A673 (cell line): ENCODE results near the gene GLI3. TPM values are rescaled to one million over a fixed set of nuclear protein-coding genes. Genes with fewer than 3 reads are reported as not detected.

Experiments used
- BruUV-seq: library from RNA; stranded (reverse); fragments of 400-500 nt; replicated peaks from 2 replicates; lab custom pipeline; 2021; lab: Mats Ljungman, UMichigan
- CTCF ChIA-PET: fragments of 300-600 bp; sonication (Branson Sonifier 250); formaldehyde crosslinking; loops from one replicate; lab custom pipeline; 2022; ENCODE audit warnings: antibody characterized with exemption; lab: Charles Lee
- POLR2A ChIA-PET: fragments of 300-600 bp; sonication (Branson Sonifier 250); formaldehyde crosslinking; loops from one replicate; lab custom pipeline; 2022; ENCODE audit warnings: antibody characterized with exemption; ENCODE audit not compliant: low non-redundant PET; lab: Charles Lee
- DNase-seq: peaks from one replicate; pipeline ENCODE4 v3.0.0-alpha.2; 2015; ENCODE audit warnings: low spot score
- H3K27ac ChIP-seq: fragments of 200-600 bp; sonication (generic); 2 replicates; pipeline ENCODE4 v1.5.1; 2016; ENCODE audit warnings: mixed run types, low read depth, mild to moderate bottlenecking, mixed read lengths, antibody characterized with exemption, low read length; ENCODE audit not compliant: poor library complexity, severe bottlenecking
- H3K27me3 ChIP-seq: fragments of 200-600 bp; sonication (generic); replicated peaks from 2 replicates; pipeline ENCODE4 v1.6.1; 2017; ENCODE audit warnings: mixed run types, low read depth, mild to moderate bottlenecking, mixed read lengths, antibody characterized with exemption, low read length; ENCODE audit not compliant: insufficient read depth, poor library complexity
- H3K36me3 ChIP-seq: fragments of 200-600 bp; sonication (generic); 2 replicates; pipeline ENCODE4 v1.6.1; 2016; ENCODE audit warnings: mixed run types, mild to moderate bottlenecking, mixed read lengths, antibody characterized with exemption, low read length; ENCODE audit not compliant: insufficient read depth, poor library complexity, severe bottlenecking
- H3K4me1 ChIP-seq: fragments of 200-600 bp; sonication (generic); 2 replicates; pipeline ENCODE4 v1.6.1; 2017; ENCODE audit warnings: mixed run types, mild to moderate bottlenecking, mixed read lengths, antibody characterized with exemption, low read length; ENCODE audit not compliant: insufficient read depth, poor library complexity, severe bottlenecking
- H3K4me3 ChIP-seq: fragments of 200-600 bp; sonication (generic); 2 replicates; pipeline ENCODE4 v1.5.1; 2016; ENCODE audit warnings: low read depth, mixed run types, mild to moderate bottlenecking, mixed read lengths, low read length; ENCODE audit not compliant: poor library complexity, severe bottlenecking
- H3K9me3 ChIP-seq: fragments of 200-600 bp; sonication (generic); 2 replicates; pipeline ENCODE4 v1.6.1; 2016; ENCODE audit warnings: mixed run types, low read depth, mild to moderate bottlenecking, mixed read lengths, antibody characterized with exemption, low read length; ENCODE audit not compliant: poor library complexity, severe bottlenecking
- CTCF ChIP-seq: fragments of 300-800, 200-600 bp; sonication (generic); conservative IDR thresholded peaks from 2 replicates; pipeline ENCODE4 v1.5.1; 2017; ENCODE audit warnings: low read depth, mild to moderate bottlenecking, antibody characterized with exemption, low read length, moderate library complexity, mixed read lengths
- EZH2 ChIP-seq: fragments of 200-600 bp; sonication (generic); IDR thresholded peaks from 2 replicates; pipeline ENCODE4 v1.6.1; 2017; ENCODE audit warnings: borderline replicate concordance, low read depth, mild to moderate bottlenecking, mixed read lengths, antibody characterized with exemption, low read length; ENCODE audit not compliant: poor library complexity, severe bottlenecking
- intact Hi-C: fragments of 100-400 bp; cut with micrococcal nuclease; formaldehyde crosslinking; loops from one replicate; pipeline ENCODE4 v1.10.0; 2022; ENCODE audit not compliant: unreplicated experiment
- total RNA-seq: library from RNA; stranded (reverse); gene quantifications from 2 replicates; pipeline ENCODE4 v1.2.3, GENCODE V29; 2021

GLI3 gene
- total RNA-seq, 1 experiment from 2014 or later, result 52.6 TPM

- peak overlapping the region; percentile 15 for H3K27ac ChIP-seq
- H3K4me1 ChIP-seq, result peaks cover 16% of the 10 kb centered on the region
- H3K4me3 ChIP-seq, result no peak overlapping the region
- no peaks in the 10 kb centered on the region for H3K27me3 ChIP-seq
- intact Hi-C loops, result no loop called here
- no peak for DNase-seq
- BruUV-seq, result no TSS peak
- no peaks in the 10 kb centered on the region for H3K36me3 ChIP-seq
- ChIA-PET POLR2A (no interaction called here), CTCF (no interaction called here)
- TF ChIP-seq CTCF (no peak), EZH2 (no peak)
- H3K9me3 ChIP-seq, result no peaks in the 10 kb centered on the region
Observed at GRCh38 chr7:42198974-42199668, 37.9 kb downstream of the GLI3 start.

- Histone ChIP-seq H3K27me3 (no peaks in the 10 kb centered on the region), H3K27ac (peak overlapping the region; percentile 15), H3K9me3 (no peaks in the 10 kb centered on the region), H3K36me3 (no peaks in the 10 kb centered on the region), H3K4me1 (peaks cover 24% of the 10 kb centered on the region), H3K4me3 (no peak overlapping the region)
- DNase-seq, result no peak
- no TSS peak for BruUV-seq
- no peak for TF ChIP-seq CTCF
- TF ChIP-seq EZH2, result no peak
- ChIA-PET POLR2A (no interaction called here), CTCF (no interaction called here)
- intact Hi-C loops, result no loop called here
Observed at GRCh38 chr7:42198296-42198695, 38.7 kb downstream of the GLI3 start.

GRCh38 chr7:42197451-42197850, 39.6 kb downstream of the GLI3 start:
- H3K9me3 ChIP-seq, result no peaks in the 10 kb centered on the region
- intact Hi-C loops, result no loop called here
- DNase-seq, result no peak
- peaks cover 32% of the 10 kb centered on the region for H3K4me1 ChIP-seq
- no peaks in the 10 kb centered on the region for H3K27me3 ChIP-seq
- POLR2A ChIA-PET, result no interaction called here
- H3K36me3 ChIP-seq, result no peaks in the 10 kb centered on the region
- TF ChIP-seq CTCF (no peak), EZH2 (no peak)
- BruUV-seq, result no TSS peak
- CTCF ChIA-PET, result no interaction called here
- H3K27ac ChIP-seq, result no peak overlapping the region
- H3K4me3 ChIP-seq, result no peak overlapping the region
